ENCODE data around the gene SLC12A6. TPM values are rescaled to one million over a fixed set of nuclear protein-coding genes. Genes with fewer than 3 reads are reported as not detected.
A peak's percentile ranks its signal among the peaks of the same experiment; 100 is the strongest.

Gene SLC12A6
- total RNA-seq, 4 donors from 2014 or later = 9.2 to 52.6 (median 26.9) TPM

GRCh38 chr15:34332553-34333120 is 4.9 kb downstream of the SLC12A6 start:
- 97 to 100% methylated on average over 3 to 6 of the region's 6 CpGs for WGBS, 2 donors (ENCODE audit: low coverage in 1 of 2)
- no peak for TF ChIP-seq CTCF (IDR thresholded peaks at IDR 0.05)
- Histone ChIP-seq H3K4me1 (peaks cover 0 to 20% (median 5%) of the 10 kb centered on the region in 4 donors), H3K4me3 (no peak overlapping the region), H3K9me3 (no peaks in the 10 kb centered on the region), H3K27me3 (no peaks in the 10 kb centered on the region), H3K27ac (no peak overlapping the region), H3K36me3 (no peaks in the 10 kb centered on the region)
- in situ Hi-C loops (cut with MboI; ENCODE audit: low pct_ligation_motif_present in 1 of 4, low pct_unique_long_range_greater_than_20kb in 1 of 4, low sequenced_read_pairs in 3 of 4) = loop anchor here in 1 of 4 donors (25.0 kb wide), 1 partner anchor 245 kb away; no protein-coding TSS in a partner anchor
- intact Hi-C loops (cut with DNase I; ENCODE audit: low total_unique reads) = no loop called here
- no peak for DNase-seq

GRCh38 chr15:34331809-34332208 is 5.8 kb downstream of the SLC12A6 start:
- no peak overlapping the region for H3K27ac ChIP-seq

GRCh38 chr15:34330279-34330678 is 7.3 kb downstream of the SLC12A6 start:
- Histone ChIP-seq H3K27ac (no peak overlapping the region), H3K4me3 (no peak overlapping the region), H3K27me3 (no peaks in the 10 kb centered on the region), H3K9me3 (no peaks in the 10 kb centered on the region), H3K36me3 (no peaks in the 10 kb centered on the region), H3K4me1 (peaks cover 0 to 4% (median 0%) of the 10 kb centered on the region in 4 donors)
- no peak for TF ChIP-seq EP300 (IDR thresholded peaks at IDR 0.05; ENCODE audit: low read depth)
- no peak for TF ChIP-seq CTCF (IDR thresholded peaks at IDR 0.05)
- no peak for TF ChIP-seq POLR2A (IDR thresholded peaks at IDR 0.05)
- TF ChIP-seq POLR2AphosphoS5 (IDR thresholded peaks at IDR 0.05) = no peak
- intact Hi-C loops (cut with DNase I; ENCODE audit: low total_unique reads) = no loop called here
- in situ Hi-C loops (cut with MboI; ENCODE audit: low pct_ligation_motif_present in 1 of 4, low pct_unique_long_range_greater_than_20kb in 1 of 4, low sequenced_read_pairs in 3 of 4) = loop anchor here in 1 of 4 donors (25.0 kb wide), 1 partner anchor 243 kb away; no protein-coding TSS in a partner anchor
- DNase-seq = no peak
- 91 to 92% methylated on average over 5 of the region's 5 CpGs for WGBS, 2 donors (ENCODE audit: low coverage in 1 of 2)

More at GRCh38 chr15:34331809-34332208, 5.8 kb downstream of the SLC12A6 start:
- intact Hi-C loops (cut with DNase I; ENCODE audit: low total_unique reads) = no loop called here
- DNase-seq = no peak
- in situ Hi-C loops (cut with MboI; ENCODE audit: low pct_ligation_motif_present in 1 of 4, low pct_unique_long_range_greater_than_20kb in 1 of 4, low sequenced_read_pairs in 3 of 4) = loop anchor here in 1 of 4 donors (25.0 kb wide), 1 partner anchor 245 kb away; no protein-coding TSS in a partner anchor
- Histone ChIP-seq H3K4me3 (no peak overlapping the region), H3K27me3 (no peaks in the 10 kb centered on the region), H3K9me3 (no peaks in the 10 kb centered on the region), H3K4me1 (peaks cover 0 to 17% (median 3%) of the 10 kb centered on the region in 4 donors), H3K36me3 (no peaks in the 10 kb centered on the region)
- 76 to 82% methylated on average over 2 of the region's 2 CpGs for WGBS, 2 donors (ENCODE audit: low coverage in 1 of 2)
- no peak for TF ChIP-seq EP300 (IDR thresholded peaks at IDR 0.05; ENCODE audit: low read depth)
- TF ChIP-seq POLR2A (IDR thresholded peaks at IDR 0.05) = no peak
- TF ChIP-seq CTCF (IDR thresholded peaks at IDR 0.05) = no peak
- TF ChIP-seq POLR2AphosphoS5 (IDR thresholded peaks at IDR 0.05) = no peak

GRCh38 chr15:34329006-34329405 is 8.6 kb downstream of the SLC12A6 start:
- Histone ChIP-seq H3K4me3 (no peak overlapping the region), H3K9me3 (no peaks in the 10 kb centered on the region), H3K36me3 (no peaks in the 10 kb centered on the region), H3K27me3 (no peaks in the 10 kb centered on the region), H3K27ac (peak overlapping the region in 1 of 4 donors; percentile 23), H3K4me1 (no peaks in the 10 kb centered on the region)
- DNase-seq = no peak
- no peak for TF ChIP-seq POLR2A (IDR thresholded peaks at IDR 0.05)
- TF ChIP-seq CTCF (IDR thresholded peaks at IDR 0.05) = no peak
- no peak for TF ChIP-seq EP300 (IDR thresholded peaks at IDR 0.05; ENCODE audit: low read depth)
- no peak for TF ChIP-seq POLR2AphosphoS5 (IDR thresholded peaks at IDR 0.05)
- in situ Hi-C loops (cut with MboI; ENCODE audit: low pct_ligation_motif_present in 1 of 4, low pct_unique_long_range_greater_than_20kb in 1 of 4, low sequenced_read_pairs in 3 of 4) (loop anchor here in 1 of 4 donors (25.0 kb wide), 1 partner anchor 242 kb away; no protein-coding TSS in a partner anchor), intact Hi-C loops (cut with DNase I; ENCODE audit: low total_unique reads) (no loop called here)
- WGBS, 2 donors (ENCODE audit: low coverage in 1 of 2) = 60 to 70% methylated on average over 1 to 2 of the region's 2 CpGs

All from transverse colon (tissue), 4 donors.